Thyroid gland (tissue), 4 donors: ENCODE measurements around the gene CTRB2.

Experiments used
- POLR2A ChIP-seq, 2 donors: fragments of 450-650 bp; IDR thresholded peaks; one replicate each; pipeline ENCODE4 v1.6.1; 2017; ENCODE audit warnings: antibody characterized with exemption in 2 of 2, mild to moderate bottlenecking in 2 of 2, moderate library complexity in 1 of 2
- TF ChIP-seq, protein P1 (sequence below), 6 experiments: fragments of 200-600 bp in 3 of 6; fragments of 450-650 bp in 3 of 6; sonication (generic) in 3 of 6; IDR thresholded peaks; one replicate each; pipeline ENCODE4 v1.5.1; 2016 to 2019; ENCODE audit warnings: antibody characterized with exemption in 6 of 6, mild to moderate bottlenecking in 2 of 6, inconsistent platforms in 1 of 6, moderate library complexity in 1 of 6

DNA sequence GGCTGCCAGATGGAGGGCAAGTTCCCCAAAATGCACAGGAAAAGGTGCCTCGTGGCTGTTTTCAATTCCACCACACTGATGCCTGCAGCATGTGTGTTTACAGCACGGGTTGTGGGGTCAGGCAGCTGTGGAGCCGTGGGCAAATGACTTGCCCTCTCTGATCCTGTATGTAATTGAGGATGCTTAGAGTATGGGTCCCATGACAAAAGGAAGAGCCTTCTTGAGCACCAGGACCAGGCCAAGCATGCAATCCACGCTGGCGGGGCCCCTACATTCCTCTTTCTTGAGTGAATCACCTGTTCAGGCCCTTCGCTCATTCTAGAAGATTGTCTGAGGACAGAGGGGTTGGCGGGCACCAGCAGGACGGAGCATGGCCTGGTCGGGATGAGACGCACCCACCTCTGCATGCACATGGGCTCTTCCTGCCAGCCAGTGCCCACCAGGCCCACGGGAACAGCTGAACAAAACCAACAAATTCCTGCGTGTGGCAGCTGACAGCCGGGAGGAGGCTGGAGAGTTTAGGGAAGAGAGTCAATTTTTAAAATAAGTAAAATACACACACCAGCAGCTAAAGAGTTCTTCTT lies 1.4 kb upstream of the CTRB2 start:
- TF ChIP-seq, protein P1, sequence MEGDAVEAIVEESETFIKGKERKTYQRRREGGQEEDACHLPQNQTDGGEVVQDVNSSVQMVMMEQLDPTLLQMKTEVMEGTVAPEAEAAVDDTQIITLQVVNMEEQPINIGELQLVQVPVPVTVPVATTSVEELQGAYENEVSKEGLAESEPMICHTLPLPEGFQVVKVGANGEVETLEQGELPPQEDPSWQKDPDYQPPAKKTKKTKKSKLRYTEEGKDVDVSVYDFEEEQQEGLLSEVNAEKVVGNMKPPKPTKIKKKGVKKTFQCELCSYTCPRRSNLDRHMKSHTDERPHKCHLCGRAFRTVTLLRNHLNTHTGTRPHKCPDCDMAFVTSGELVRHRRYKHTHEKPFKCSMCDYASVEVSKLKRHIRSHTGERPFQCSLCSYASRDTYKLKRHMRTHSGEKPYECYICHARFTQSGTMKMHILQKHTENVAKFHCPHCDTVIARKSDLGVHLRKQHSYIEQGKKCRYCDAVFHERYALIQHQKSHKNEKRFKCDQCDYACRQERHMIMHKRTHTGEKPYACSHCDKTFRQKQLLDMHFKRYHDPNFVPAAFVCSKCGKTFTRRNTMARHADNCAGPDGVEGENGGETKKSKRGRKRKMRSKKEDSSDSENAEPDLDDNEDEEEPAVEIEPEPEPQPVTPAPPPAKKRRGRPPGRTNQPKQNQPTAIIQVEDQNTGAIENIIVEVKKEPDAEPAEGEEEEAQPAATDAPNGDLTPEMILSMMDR (IDR thresholded peaks at IDR 0.05) = no peak
- TF ChIP-seq POLR2A (IDR thresholded peaks at IDR 0.05) = no peak
